NB4 (cell line): ENCODE data around the gene NTRK3.
A peak's percentile ranks its signal among the peaks of the same experiment; 100 is the strongest.

Experiments
- DNase-seq: peaks from one replicate; pipeline ENCODE4 v3.0.0; 2010; ENCODE audit warnings: low read depth
- H3K4me3 ChIP-seq: one replicate; pipeline ENCODE4 v1.5.1; 2011; ENCODE audit warnings: mild to moderate bottlenecking, low read depth, low read length, moderate library complexity
- CTCF ChIP-seq: IDR thresholded peaks from one replicate; pipeline ENCODE4 v1.5.1; 2012; ENCODE audit warnings: low read depth, low read length
- MYC ChIP-seq: IDR thresholded peaks from 2 replicates; pipeline ENCODE4 v1.6.1; 2011; ENCODE audit warnings: low read depth, low read length
- POLR2A ChIP-seq: IDR thresholded peaks from 2 replicates; pipeline ENCODE4 v1.6.1; 2011; ENCODE audit warnings: mild to moderate bottlenecking; ENCODE audit not compliant: insufficient read length; ENCODE audit errors: extremely low read depth
- TF ChIP-seq, protein P1 (sequence below): IDR thresholded peaks from 2 replicates; pipeline ENCODE4 v1.6.1; 2011; ENCODE audit warnings: low read depth, low read length

The NTRK3 gene

GRCh38 chr15:87902772-87903426 lies 353.6 kb downstream of the NTRK3 start:
- DNase-seq: peak; percentile 63
- no peak overlapping the region for H3K4me3 ChIP-seq
- TF ChIP-seq CTCF (no peak), MYC (no peak)

DNA sequence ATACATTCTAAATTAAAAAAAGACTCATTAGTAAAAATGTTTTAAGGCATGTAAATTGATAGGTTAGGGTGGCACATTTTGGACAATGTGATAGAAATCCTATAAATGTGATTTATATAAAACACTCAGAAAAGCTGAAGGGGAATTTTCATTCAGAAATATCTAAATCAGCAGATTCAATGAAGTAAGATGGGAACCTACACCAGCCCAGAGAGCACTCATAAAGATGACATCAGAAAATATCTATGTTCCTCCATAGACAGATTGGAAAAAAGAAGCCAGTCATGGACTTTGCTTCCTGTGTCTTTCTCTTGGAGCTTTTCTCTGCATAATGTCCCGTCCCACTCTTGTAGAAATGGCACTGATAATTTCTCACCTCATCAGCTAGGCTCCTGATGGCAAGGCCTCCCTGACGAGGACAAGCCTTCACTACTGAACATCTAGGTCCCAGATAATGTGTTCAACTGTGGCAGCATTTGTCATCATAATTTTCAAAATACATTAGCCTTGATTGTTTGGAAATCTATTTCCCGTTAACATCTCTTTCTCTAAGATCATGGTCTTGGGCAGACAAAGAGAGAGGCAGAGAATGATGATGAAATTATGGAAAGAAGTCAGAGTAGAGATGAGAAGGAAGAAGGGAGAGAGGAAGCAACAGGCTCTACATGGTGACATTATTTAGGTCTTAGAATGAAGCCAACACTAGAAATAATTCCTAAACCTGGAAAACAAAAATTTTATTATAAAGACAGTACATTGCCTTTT lies 354.4 kb downstream of the NTRK3 start:
- DNase-seq: no peak
- TF ChIP-seq POLR2A (no peak), CTCF (no peak), MYC (no peak)
- TF ChIP-seq, protein P1, sequence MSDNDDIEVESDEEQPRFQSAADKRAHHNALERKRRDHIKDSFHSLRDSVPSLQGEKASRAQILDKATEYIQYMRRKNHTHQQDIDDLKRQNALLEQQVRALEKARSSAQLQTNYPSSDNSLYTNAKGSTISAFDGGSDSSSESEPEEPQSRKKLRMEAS: no peak
- H3K4me3 ChIP-seq: no peak overlapping the region

- DNase-seq: no peak
- TF ChIP-seq CTCF (no peak), POLR2A (no peak), MYC (no peak)
- TF ChIP-seq, protein P1: no peak
- H3K4me3 ChIP-seq: no peak overlapping the region
These were observed 355.5 kb downstream of the NTRK3 start for GRCh38 chr15:87901008-87901407.

DNA sequence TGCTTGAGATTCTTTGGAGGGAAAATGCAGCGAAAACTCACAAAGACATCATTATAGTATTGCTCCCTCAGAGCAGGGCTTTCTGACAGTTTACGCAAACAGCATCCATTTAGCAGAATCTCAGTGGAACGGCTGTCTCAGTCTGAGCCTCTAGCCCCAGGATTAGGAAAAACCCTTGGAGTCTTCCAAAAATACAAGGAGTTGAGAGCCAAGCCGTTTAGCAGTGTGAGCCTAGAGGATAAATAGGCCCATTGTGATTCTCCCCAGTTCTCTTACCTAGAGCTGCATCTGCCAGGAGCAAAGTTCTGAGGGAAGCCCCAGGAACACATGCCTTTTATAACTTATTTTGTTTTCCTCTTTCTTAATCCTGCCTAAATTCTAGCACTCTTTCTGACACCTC lies 359.6 kb downstream of the NTRK3 start:
- TF ChIP-seq POLR2A (no peak), MYC (no peak), CTCF (no peak)
- TF ChIP-seq, protein P1: no peak
- no peak for DNase-seq
- H3K4me3 ChIP-seq: no peak overlapping the region

- H3K4me3 ChIP-seq: no peak overlapping the region
- DNase-seq: no peak
- no peak for TF ChIP-seq POLR2A
- TF ChIP-seq, protein P1: no peak
- TF ChIP-seq CTCF: no peak
- no peak for TF ChIP-seq MYC
These were observed 369.4 kb downstream of the NTRK3 start for GRCh38 chr15:87887177-87887576.
